ENCODE data around the gene CERS4. TPM values are rescaled to one million over a fixed set of nuclear protein-coding genes. Genes with fewer than 3 reads are reported as not detected.

Gene CERS4
- total RNA-seq, 1 experiment from 2014 or later = 7.2 TPM

DNA sequence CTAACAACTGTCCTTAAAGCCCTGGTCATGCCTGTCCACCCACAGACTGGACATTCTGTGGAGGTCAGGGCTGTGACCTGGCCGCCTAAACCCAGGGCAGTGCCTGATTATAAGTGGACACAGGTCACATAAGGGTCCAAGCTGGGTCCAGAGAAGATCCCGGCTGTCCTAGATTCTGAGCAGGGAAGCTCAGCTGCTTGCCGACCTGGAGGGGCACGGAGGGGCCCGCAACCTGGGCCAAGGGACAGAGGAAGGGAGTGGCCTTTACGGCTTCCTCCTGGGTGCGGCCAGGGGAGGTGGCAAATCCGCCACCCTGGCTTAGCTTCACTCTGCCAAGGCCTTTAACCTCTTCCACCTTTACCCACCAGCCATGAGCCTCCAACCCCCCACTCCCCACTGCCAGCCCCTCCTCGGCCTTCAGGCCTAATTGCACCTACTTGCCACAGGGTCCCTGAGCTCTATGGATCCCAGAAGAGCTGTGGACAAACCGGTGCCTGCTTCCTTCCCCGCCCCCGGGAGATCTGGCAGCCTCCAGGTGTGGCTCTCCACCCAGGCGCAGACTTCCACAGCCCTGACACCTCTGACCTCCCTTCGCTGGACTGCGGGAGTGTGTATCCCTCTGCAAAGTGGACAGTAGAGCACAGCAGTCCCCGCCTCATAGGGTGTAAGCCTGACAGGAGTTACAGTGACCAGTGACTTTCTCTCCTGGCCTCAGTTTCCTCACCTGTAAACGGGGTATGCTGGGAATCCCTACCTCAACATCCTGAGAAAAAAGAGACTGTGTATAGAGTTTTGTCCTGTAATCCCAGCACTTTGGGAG is 97.3 kb downstream of the CERS4 start:
- Histone ChIP-seq H3K9me2 (ENCODE audit: insufficient read depth) (no peaks in the 10 kb centered on the region), H3K27ac (no peak overlapping the region), H3K27me3 (ENCODE audit: insufficient read depth, low read depth) (no peaks in the 10 kb centered on the region), H3K79me2 (ENCODE audit: low read depth) (peaks cover 14% of the 10 kb centered on the region), H3K4me1 (replicated peaks; ENCODE audit: insufficient read depth) (peaks cover 31% of the 10 kb centered on the region), H3K9me3 (ENCODE audit: insufficient read depth, low read depth) (no peaks in the 10 kb centered on the region), H3K36me3 (ENCODE audit: low read depth) (0 out of 2 replicates have a peak, but pooled peaks cover 5% of the 10 kb centered on the region), H3K4me3 (no peak overlapping the region; the same call in 1 of the 2 replicates), H3F3A (ENCODE audit: insufficient read depth, low read depth) (peaks cover 33% of the 10 kb centered on the region; the same call in 1 of the 2 replicates), H2AFZ (no peak overlapping the region), H4K20me1 (ENCODE audit: insufficient read depth) (no peaks in the 10 kb centered on the region), H3K4me2 (peak overlapping the region; percentile 90; the same call in 1 of the 2 replicates)
- no peak for TF ChIP-seq EZH2 (IDR thresholded peaks at IDR 0.05; ENCODE audit: low read depth)
- TF ChIP-seq, protein P1, sequence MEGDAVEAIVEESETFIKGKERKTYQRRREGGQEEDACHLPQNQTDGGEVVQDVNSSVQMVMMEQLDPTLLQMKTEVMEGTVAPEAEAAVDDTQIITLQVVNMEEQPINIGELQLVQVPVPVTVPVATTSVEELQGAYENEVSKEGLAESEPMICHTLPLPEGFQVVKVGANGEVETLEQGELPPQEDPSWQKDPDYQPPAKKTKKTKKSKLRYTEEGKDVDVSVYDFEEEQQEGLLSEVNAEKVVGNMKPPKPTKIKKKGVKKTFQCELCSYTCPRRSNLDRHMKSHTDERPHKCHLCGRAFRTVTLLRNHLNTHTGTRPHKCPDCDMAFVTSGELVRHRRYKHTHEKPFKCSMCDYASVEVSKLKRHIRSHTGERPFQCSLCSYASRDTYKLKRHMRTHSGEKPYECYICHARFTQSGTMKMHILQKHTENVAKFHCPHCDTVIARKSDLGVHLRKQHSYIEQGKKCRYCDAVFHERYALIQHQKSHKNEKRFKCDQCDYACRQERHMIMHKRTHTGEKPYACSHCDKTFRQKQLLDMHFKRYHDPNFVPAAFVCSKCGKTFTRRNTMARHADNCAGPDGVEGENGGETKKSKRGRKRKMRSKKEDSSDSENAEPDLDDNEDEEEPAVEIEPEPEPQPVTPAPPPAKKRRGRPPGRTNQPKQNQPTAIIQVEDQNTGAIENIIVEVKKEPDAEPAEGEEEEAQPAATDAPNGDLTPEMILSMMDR (conservative IDR thresholded peaks at IDR 0.05) = no peak
- ChIA-PET CTCF (no interaction called here), POLR2A (ENCODE audit: unreplicated experiment) (no interaction called here)
- DNase-seq = peak in 1 of 2 experiments; percentile 31
- BruUV-seq (replicated peaks) = no TSS peak
- intact Hi-C loops (cut with micrococcal nuclease; ENCODE audit: unreplicated experiment) = no loop called here

DNA sequence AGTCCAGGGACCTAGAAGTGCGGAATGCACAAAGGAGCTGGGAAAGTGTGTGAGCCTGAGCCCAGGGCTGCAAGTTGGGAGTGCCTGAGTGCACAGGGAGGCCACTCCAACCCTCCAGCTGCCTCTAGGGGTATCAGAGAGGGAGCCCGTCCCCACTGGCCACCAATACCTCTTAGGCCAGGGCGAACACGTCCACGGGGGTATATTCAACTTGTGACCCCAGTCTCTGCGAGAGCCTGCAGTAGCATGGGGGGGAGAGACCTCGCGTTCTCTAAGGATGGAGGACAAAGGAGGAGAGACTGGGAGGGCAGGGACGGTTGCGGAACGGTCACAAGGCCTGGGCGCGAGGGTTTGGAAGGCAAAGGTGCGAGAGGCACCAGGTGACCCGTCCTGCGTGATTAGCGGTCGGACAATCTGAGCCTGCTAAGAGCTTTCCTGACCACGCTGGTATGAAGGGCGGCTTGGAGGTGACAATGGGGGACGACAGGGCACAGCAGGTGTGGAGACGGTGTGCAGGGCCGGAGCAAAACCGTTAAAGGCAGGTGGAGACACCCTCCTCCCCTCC is 98.3 kb downstream of the CERS4 start:
- H3K4me2 ChIP-seq = peak overlapping the region; percentile 90
- 0 out of 2 replicates have a peak, but pooled peaks cover 5% of the 10 kb centered on the region for H3K36me3 ChIP-seq (ENCODE audit: low read depth)
- no peak for TF ChIP-seq EZH2 (IDR thresholded peaks at IDR 0.05; ENCODE audit: low read depth)
- TF ChIP-seq, protein P1 (conservative IDR thresholded peaks at IDR 0.05) = no peak
- H4K20me1 ChIP-seq (ENCODE audit: insufficient read depth) = no peaks in the 10 kb centered on the region
- no peaks in the 10 kb centered on the region for H3K9me3 ChIP-seq (ENCODE audit: insufficient read depth, low read depth)
- H2AFZ ChIP-seq = peak overlapping the region; percentile 69
- H3K79me2 ChIP-seq (ENCODE audit: low read depth) = peaks cover 14% of the 10 kb centered on the region
- TSS peak; percentile 27 for BruUV-seq (replicated peaks)
- H3K4me3 ChIP-seq = peak overlapping the region; percentile 61
- H3K9me2 ChIP-seq (ENCODE audit: insufficient read depth) = no peaks in the 10 kb centered on the region
- intact Hi-C loops (cut with micrococcal nuclease; ENCODE audit: unreplicated experiment) = no loop called here
- ChIA-PET POLR2A (ENCODE audit: unreplicated experiment) (interaction anchor here (0.5 kb wide), 1 partner anchor 363 kb away, joined by 5 read pairs; no protein-coding TSS in a partner anchor), CTCF (no interaction called here)
- no peak overlapping the region for H3K27ac ChIP-seq
- peaks cover 36% of the 10 kb centered on the region; the same call in 1 of the 2 replicates for H3F3A ChIP-seq (ENCODE audit: insufficient read depth, low read depth)
- H3K27me3 ChIP-seq (ENCODE audit: insufficient read depth, low read depth) = no peaks in the 10 kb centered on the region
- peak in 1 of 2 experiments; percentile 23 for DNase-seq
- H3K4me1 ChIP-seq (replicated peaks; ENCODE audit: insufficient read depth) = peaks cover 42% of the 10 kb centered on the region

DNA sequence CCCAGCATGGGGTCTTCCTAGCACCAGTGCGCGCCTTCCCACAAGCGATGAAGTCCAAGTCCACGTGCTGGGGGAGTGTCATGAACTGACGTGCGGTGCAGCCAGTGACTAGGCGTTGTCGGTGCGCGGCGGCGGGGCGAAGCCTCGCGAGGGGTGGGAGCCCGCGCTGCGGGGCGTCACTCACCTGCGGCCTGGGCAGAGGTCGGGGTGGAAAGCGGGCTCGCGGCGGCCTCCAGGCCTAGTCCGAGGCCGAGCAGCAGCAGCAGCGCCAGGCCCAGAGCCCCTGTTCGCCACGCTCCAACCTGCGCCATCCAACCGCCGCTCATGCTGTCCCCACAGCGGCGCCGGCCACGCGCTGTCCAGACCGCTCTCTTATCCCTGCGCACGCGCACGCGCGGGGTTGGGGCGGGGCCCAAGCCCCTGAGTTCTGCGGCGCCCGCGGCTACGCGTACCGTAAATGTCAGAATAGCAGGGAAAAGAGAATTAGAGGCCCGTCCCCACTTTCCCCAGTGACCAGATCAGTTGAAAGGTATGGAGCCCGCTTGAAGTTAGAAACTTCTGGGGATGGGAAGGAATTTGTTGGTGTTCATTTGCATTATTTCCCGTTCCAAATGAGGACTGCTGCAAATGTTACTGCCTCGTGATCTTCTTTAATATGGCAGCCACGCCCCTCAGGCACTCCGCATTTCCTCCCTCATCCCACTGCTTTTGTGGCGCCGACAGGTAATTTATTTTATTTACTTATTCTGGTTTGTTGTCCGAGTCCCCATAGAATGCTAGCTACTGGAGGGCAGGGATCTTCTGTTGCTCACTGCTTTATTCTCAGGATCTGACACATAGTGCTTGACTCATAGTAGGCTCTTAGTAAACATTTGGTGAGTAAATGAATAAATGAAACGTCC is 99.0 kb downstream of the CERS4 start, which contains the start of gene CD320:
CD320 (minus strand) TSS at position 394 of the 902 bp plus-strand sequence; CDS start at position 326, 68 bp downstream.
- peak within 1 kb of the TSS; percentile 61 for H3K4me3 ChIP-seq
- ChIA-PET POLR2A (ENCODE audit: unreplicated experiment) (interaction anchor here (0.5 to 0.6 kb wide), 2 partner anchors 14 to 364 kb away, joined by 3 to 5 read pairs; no protein-coding TSS in a partner anchor), CTCF (no interaction called here)
- TF ChIP-seq, protein P1 (conservative IDR thresholded peaks at IDR 0.05) = no peak
- TF ChIP-seq EZH2 (IDR thresholded peaks at IDR 0.05; ENCODE audit: low read depth) = no peak
- intact Hi-C loops (cut with micrococcal nuclease; ENCODE audit: unreplicated experiment) = no loop called here
- H3K9me3 ChIP-seq (ENCODE audit: insufficient read depth, low read depth) = no peaks in the 10 kb centered on the region
- H3K4me1 ChIP-seq (replicated peaks; ENCODE audit: insufficient read depth) = peaks cover 44% of the 10 kb centered on the region
- peaks cover 38% of the 10 kb centered on the region; the same call in 1 of the 2 replicates for H3F3A ChIP-seq (ENCODE audit: insufficient read depth, low read depth)
- H3K36me3 ChIP-seq (ENCODE audit: low read depth) = 0 out of 2 replicates have a peak, but pooled peaks cover 5% of the 10 kb centered on the region
- H3K79me2 ChIP-seq (ENCODE audit: low read depth) = peaks cover 14% of the 10 kb centered on the region
- H2AFZ ChIP-seq = peak within 1 kb of the TSS; percentile 69
- no peaks in the 10 kb centered on the region for H3K9me2 ChIP-seq (ENCODE audit: insufficient read depth)
- H4K20me1 ChIP-seq (ENCODE audit: insufficient read depth) = no peaks in the 10 kb centered on the region
- DNase-seq = peak; percentile 78 to 89
- H3K27ac ChIP-seq = peak within 1 kb of the TSS; percentile 37
- peak within 1 kb of the TSS; percentile 90 for H3K4me2 ChIP-seq
- TSS peak; percentile 29 for BruUV-seq (replicated peaks)
- no peaks in the 10 kb centered on the region for H3K27me3 ChIP-seq (ENCODE audit: insufficient read depth, low read depth)
